GM23248 (cell line): ENCODE results near the gene FBXO34.

Experiments
- EZH2 ChIP-seq: fragments of 200-600 bp; sonication (generic); IDR thresholded peaks from 2 replicates; pipeline ENCODE4 v1.6.1; 2018; ENCODE audit warnings: antibody characterized with exemption, mild to moderate bottlenecking; ENCODE audit not compliant: insufficient read depth, poor library complexity, severe bottlenecking
- EZH2phosphoT487 ChIP-seq: fragments of 200-600 bp; sonication (generic); IDR thresholded peaks from 2 replicates; pipeline ENCODE4 v1.6.1; 2018; ENCODE audit warnings: antibody characterized with exemption, moderate library complexity, mild to moderate bottlenecking, low read depth; ENCODE audit not compliant: insufficient read depth

- TF ChIP-seq EZH2phosphoT487 = no peak
- no peak for TF ChIP-seq EZH2
These were observed 32.5 kb downstream of the FBXO34 start for GRCh38 chr14:55303691-55304145.
